HEK293T (cell line): ENCODE data around the gene ITIH2.

Experiments
- ARNT ChIP-seq: fragments of 450-650 bp; IDR thresholded peaks from 2 replicates; pipeline ENCODE4 v1.6.1; 2017; ENCODE audit warnings: mild to moderate bottlenecking
- BHLHE40 ChIP-seq: fragments of 450-650 bp; IDR thresholded peaks from 2 replicates; pipeline ENCODE4 v1.6.1; 2016; ENCODE audit warnings: mild to moderate bottlenecking, moderate library complexity, borderline replicate concordance
- FOXK2 ChIP-seq: fragments of 450-650 bp; IDR thresholded peaks from 2 replicates; pipeline ENCODE4 v1.6.1; 2016; ENCODE audit warnings: mild to moderate bottlenecking
- HDGF ChIP-seq: fragments of 450-650 bp; IDR thresholded peaks from 2 replicates; pipeline ENCODE4 v1.6.1; 2017; ENCODE audit warnings: antibody characterized with exemption, borderline replicate concordance
- SP1 ChIP-seq: fragments of 450-650 bp; IDR thresholded peaks from 2 replicates; pipeline ENCODE4 v1.6.1; 2017

DNA sequence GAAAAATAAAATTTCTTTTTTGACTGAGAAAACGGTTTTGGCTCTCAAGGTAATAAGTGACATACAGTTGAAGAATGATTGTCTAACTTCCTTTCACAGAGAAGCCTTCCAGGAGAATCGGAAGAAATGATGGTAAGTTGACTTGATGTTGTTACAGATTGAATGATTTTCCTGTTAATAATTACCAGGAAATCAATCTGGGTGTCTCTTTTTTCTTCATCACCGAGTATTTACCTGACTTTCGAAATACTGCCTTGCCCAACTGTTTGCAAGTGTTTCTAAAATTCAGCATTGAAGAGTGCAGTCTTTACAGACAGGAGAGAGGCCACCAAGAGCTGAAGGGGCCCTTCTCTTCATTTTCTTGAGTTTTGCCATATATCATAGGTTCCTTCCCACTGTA lies 4.0 kb downstream of the ITIH2 start:
- TF ChIP-seq FOXK2, result no peak
- TF ChIP-seq ARNT, result no peak
- TF ChIP-seq HDGF, result no peak
- no peak for TF ChIP-seq BHLHE40
- TF ChIP-seq SP1, result no peak
